Endothelial cell of umbilical vein (primary cell): ENCODE measurements around the gene ABAT. TPM values are rescaled to one million over a fixed set of nuclear protein-coding genes. Genes with fewer than 3 reads are reported as not detected.

ENCODE experiments used
- BruUV-seq: library from RNA; stranded (reverse); fragments of 400-500 nt; replicated peaks from 2 replicates; lab custom pipeline; 2021; lab: Mats Ljungman, UMichigan
- CTCF ChIA-PET: fragments of 300-600, 350-600 bp; sonication (Branson Sonifier 250); formaldehyde crosslinking; loops from one replicate; lab custom pipeline; 2021; ENCODE audit warnings: antibody characterized with exemption, inconsistent platforms; lab: Charles Lee
- POLR2A ChIA-PET: fragments of 300-600, 350-600 bp; sonication (Branson Sonifier 250); formaldehyde crosslinking; loops from one replicate; lab custom pipeline; 2021; ENCODE audit warnings: antibody characterized with exemption, inconsistent platforms; lab: Charles Lee
- DNase-seq: peaks from one replicate; pipeline ENCODE4 v3.0.0-alpha.2; 2011; ENCODE audit warnings: low read depth, low spot score
- FAIRE-seq: peaks from 2 replicates; lab custom pipeline; 2011; peaks lifted over from hg19 to GRCh38; lab: Jason Lieb, UNC
- H2AFZ ChIP-seq: 2 replicates; pipeline ENCODE4 v1.6.0; 2012; ENCODE audit warnings: low read depth, low read length, control low read depth, inconsistent platforms
- H3K27ac ChIP-seq: 2 replicates; pipeline ENCODE4 v1.5.1; 2011; ENCODE audit warnings: low read depth, mild to moderate bottlenecking, control low read depth, low read length, moderate library complexity; ENCODE audit not compliant: insufficient read depth
- H3K27me3 ChIP-seq, 2 experiments: 2 replicates each; pipeline versions ENCODE4 v1.6.0 to v1.6.1; 2011; ENCODE audit warnings: low read length in 2 of 2, mixed read lengths in 1 of 2; ENCODE audit not compliant: control insufficient read depth in 2 of 2, insufficient read depth in 2 of 2
- H3K36me3 ChIP-seq, 2 experiments: 2 replicates in 1 of 2; 3 replicates in 1 of 2; pipeline ENCODE4 v1.5.1; 2011; ENCODE audit warnings: low read length in 2 of 2, mild to moderate bottlenecking in 1 of 2, moderate library complexity in 1 of 2; ENCODE audit not compliant: control insufficient read depth in 2 of 2, insufficient read depth in 2 of 2; ENCODE audit errors: extremely low read depth in 1 of 2
- H3K4me1 ChIP-seq: 3 replicates; pipeline ENCODE4 v1.5.1; 2011; ENCODE audit warnings: mild to moderate bottlenecking, low read length; ENCODE audit not compliant: control insufficient read depth, insufficient read depth; ENCODE audit errors: extremely low read depth
- H3K4me2 ChIP-seq: 2 replicates; pipeline ENCODE4 v1.6.1; 2011; ENCODE audit warnings: low read length, control low read depth, mixed read lengths; ENCODE audit not compliant: insufficient read depth
- H3K4me3 ChIP-seq, 3 experiments: fragments of 200-600 bp in 1 of 3; sonication (generic), shearing (Covaris generic) in 1 of 3; replicated peaks in 1 of 3; 2 replicates each; pipeline ENCODE4 v1.5.1; 2011 to 2016; ENCODE audit warnings: control low read depth in 3 of 3, low read length in 3 of 3, mild to moderate bottlenecking in 2 of 3, inconsistent platforms in 1 of 3, low read depth in 1 of 3, moderate library complexity in 1 of 3; ENCODE audit not compliant: insufficient read depth in 1 of 3
- H3K79me2 ChIP-seq: 2 replicates; pipeline ENCODE4 v1.6.0; 2012; ENCODE audit warnings: low read length, inconsistent platforms; ENCODE audit not compliant: control insufficient read depth, insufficient read depth
- H3K9ac ChIP-seq: replicated peaks from 2 replicates; pipeline ENCODE3; 2011; ENCODE audit warnings: low read length, control low read depth; ENCODE audit not compliant: insufficient read depth; ENCODE audit errors: extremely low read depth
- H3K9me1 ChIP-seq: replicated peaks from 3 replicates; pipeline ENCODE4 v1.6.0; 2011; ENCODE audit warnings: mild to moderate bottlenecking, low read length; ENCODE audit not compliant: control insufficient read depth, insufficient read depth; ENCODE audit errors: extremely low read depth
- H3K9me3 ChIP-seq: replicated peaks from 2 replicates; pipeline ENCODE4 v1.5.1; 2012; ENCODE audit warnings: low read length, inconsistent platforms; ENCODE audit not compliant: control insufficient read depth, insufficient read depth
- H4K20me1 ChIP-seq: replicated peaks from 2 replicates; pipeline ENCODE3; 2011; ENCODE audit warnings: mild to moderate bottlenecking, low read length; ENCODE audit not compliant: control insufficient read depth, insufficient read depth; ENCODE audit errors: extremely low read depth
- EZH2 ChIP-seq: IDR thresholded peaks from 2 replicates; pipeline ENCODE4 v1.6.1; 2012; ENCODE audit warnings: borderline replicate concordance, low read depth, mild to moderate bottlenecking, moderate library complexity, low read length, inconsistent platforms; ENCODE audit not compliant: severe bottlenecking
- FOS ChIP-seq: IDR thresholded peaks from 2 replicates; pipeline ENCODE4 v1.6.1; 2011; ENCODE audit warnings: mild to moderate bottlenecking, low read length, moderate library complexity, borderline replicate concordance; ENCODE audit not compliant: insufficient read depth
- GATA2 ChIP-seq: IDR thresholded peaks from 2 replicates; pipeline ENCODE4 v1.7.0; 2011; ENCODE audit warnings: low read depth, mild to moderate bottlenecking, moderate library complexity, mixed read lengths, low read length; ENCODE audit not compliant: insufficient read length, insufficient read depth
- JUN ChIP-seq: IDR thresholded peaks from 2 replicates; pipeline ENCODE4 v1.6.1; 2011; ENCODE audit warnings: borderline replicate concordance, low read depth; ENCODE audit not compliant: insufficient read length, insufficient read depth
- MYC ChIP-seq: IDR thresholded peaks from one replicate; pipeline ENCODE4 v1.6.1; 2011; ENCODE audit warnings: mild to moderate bottlenecking, low read depth, low read length
- POLR2A ChIP-seq: IDR thresholded peaks from 2 replicates; pipeline ENCODE4 v1.6.1; 2012; ENCODE audit warnings: low read depth, mild to moderate bottlenecking, control low read depth, low read length
- POLR2AphosphoS5 ChIP-seq: IDR thresholded peaks from 2 replicates; pipeline ENCODE4 v1.6.1; 2012; ENCODE audit warnings: low read depth, mild to moderate bottlenecking, control low read depth, low read length, moderate library complexity; ENCODE audit not compliant: insufficient read depth
- dilution Hi-C: fragments of 300-500 bp; cut with MboI; formaldehyde crosslinking; loops from one replicate; pipeline ENCODE4 v1.15.0; 2019; ENCODE audit warnings: low sequenced_read_pairs; ENCODE audit not compliant: extremely low pct_ligation_motif_present
- intact Hi-C: fragments of 100-400 bp; cut with micrococcal nuclease; formaldehyde crosslinking; loops from one replicate; pipeline ENCODE4 v1.10.0; 2022
- polyA plus RNA-seq, 4 experiments: library from polyadenylated mRNA; depleted of rRNA in 3 of 4; stranded (reverse) in 3 of 4; unstranded in 1 of 4; fragments of >200 nt; gene quantifications; 2 replicates each; pipeline versions ENCODE4 v1.2.1 to v1.2.3, GENCODE V29; 2011 to 2012; ENCODE audit warnings: missing spikeins in 1 of 4
- total RNA-seq: library from RNA; stranded (reverse); gene quantifications from 2 replicates; pipeline ENCODE4 v1.2.3, GENCODE V29; 2021
- TF ChIP-seq, protein P1 (sequence below), 2 donors: IDR thresholded peaks; 1 replicate in 1 of 2; 2 replicates in 1 of 2; pipeline ENCODE4 v1.5.1; 2011; ENCODE audit warnings: low read length in 2 of 2, mild to moderate bottlenecking in 2 of 2, moderate library complexity in 2 of 2, control low read depth in 1 of 2, inconsistent platforms in 1 of 2, low read depth in 1 of 2; ENCODE audit not compliant: insufficient read depth in 1 of 2; ENCODE audit errors: extremely low read depth in 1 of 2
- TF ChIP-seq, protein P2 (sequence below): IDR thresholded peaks from 2 replicates; pipeline ENCODE4 v1.6.1; 2011; ENCODE audit not compliant: insufficient read depth, insufficient read length

The ABAT gene
- total and polyA plus RNA-seq, 2 donors (not counting 3 experiments of a cell fraction or from before 2014, with no cell fraction given): 1.3 to 1.4 TPM

DNA sequence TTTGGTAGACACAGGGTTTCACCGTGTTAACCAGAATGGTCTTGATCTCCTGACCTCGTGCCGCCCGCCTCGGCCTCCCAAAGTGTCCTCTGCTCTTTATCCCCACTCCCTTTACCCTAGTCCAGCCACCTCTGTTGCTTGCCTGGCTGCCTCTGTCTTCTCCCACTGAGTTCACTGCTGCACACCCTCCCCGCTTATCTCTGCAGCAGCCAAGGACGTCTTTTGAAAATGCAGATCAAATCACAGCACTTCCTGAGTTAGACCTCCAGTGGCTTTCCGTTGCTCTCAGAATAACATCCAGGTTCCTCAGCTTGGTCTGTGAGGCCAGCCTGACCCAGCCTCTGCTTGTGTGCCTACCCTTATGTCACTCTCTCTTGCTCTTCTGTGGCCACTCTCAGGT lies 47.5 kb upstream of the ABAT start:
- ChIA-PET POLR2A (no interaction called here), CTCF (interaction anchor here (1.2 to 1.5 kb wide), 2 partner anchors 508 to 1888 kb away, joined by 3 read pairs; no protein-coding TSS in a partner anchor)
- Histone ChIP-seq H3K4me3 (no peak overlapping the region), H3K79me2 (peaks cover 20% of the 10 kb centered on the region), H3K27ac (no peak overlapping the region), H3K9ac (no peak overlapping the region), H3K9me1 (no peaks in the 10 kb centered on the region), H3K36me3 (peaks cover 21 to 46% of the 10 kb centered on the region in 2 experiments), H3K4me1 (peaks cover 8% of the 10 kb centered on the region), H2AFZ (no peak overlapping the region), H3K27me3 (no peaks in the 10 kb centered on the region), H4K20me1 (no peaks in the 10 kb centered on the region), H3K4me2 (no peak overlapping the region), H3K9me3 (no peaks in the 10 kb centered on the region)
- BruUV-seq: no TSS peak
- DNase-seq (no peak), FAIRE-seq (no peak)
- TF ChIP-seq FOS: no peak
- TF ChIP-seq JUN: no peak
- TF ChIP-seq, protein P1, sequence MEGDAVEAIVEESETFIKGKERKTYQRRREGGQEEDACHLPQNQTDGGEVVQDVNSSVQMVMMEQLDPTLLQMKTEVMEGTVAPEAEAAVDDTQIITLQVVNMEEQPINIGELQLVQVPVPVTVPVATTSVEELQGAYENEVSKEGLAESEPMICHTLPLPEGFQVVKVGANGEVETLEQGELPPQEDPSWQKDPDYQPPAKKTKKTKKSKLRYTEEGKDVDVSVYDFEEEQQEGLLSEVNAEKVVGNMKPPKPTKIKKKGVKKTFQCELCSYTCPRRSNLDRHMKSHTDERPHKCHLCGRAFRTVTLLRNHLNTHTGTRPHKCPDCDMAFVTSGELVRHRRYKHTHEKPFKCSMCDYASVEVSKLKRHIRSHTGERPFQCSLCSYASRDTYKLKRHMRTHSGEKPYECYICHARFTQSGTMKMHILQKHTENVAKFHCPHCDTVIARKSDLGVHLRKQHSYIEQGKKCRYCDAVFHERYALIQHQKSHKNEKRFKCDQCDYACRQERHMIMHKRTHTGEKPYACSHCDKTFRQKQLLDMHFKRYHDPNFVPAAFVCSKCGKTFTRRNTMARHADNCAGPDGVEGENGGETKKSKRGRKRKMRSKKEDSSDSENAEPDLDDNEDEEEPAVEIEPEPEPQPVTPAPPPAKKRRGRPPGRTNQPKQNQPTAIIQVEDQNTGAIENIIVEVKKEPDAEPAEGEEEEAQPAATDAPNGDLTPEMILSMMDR (IDR thresholded peaks at IDR 0.05; ENCODE audit: extremely low read depth in 1 of 2, insufficient read depth in 1 of 2, low read depth in 1 of 2, low read length in 2 of 2): no peak
- dilution Hi-C loops (no loop called here), intact Hi-C loops (no loop called here)

DNA sequence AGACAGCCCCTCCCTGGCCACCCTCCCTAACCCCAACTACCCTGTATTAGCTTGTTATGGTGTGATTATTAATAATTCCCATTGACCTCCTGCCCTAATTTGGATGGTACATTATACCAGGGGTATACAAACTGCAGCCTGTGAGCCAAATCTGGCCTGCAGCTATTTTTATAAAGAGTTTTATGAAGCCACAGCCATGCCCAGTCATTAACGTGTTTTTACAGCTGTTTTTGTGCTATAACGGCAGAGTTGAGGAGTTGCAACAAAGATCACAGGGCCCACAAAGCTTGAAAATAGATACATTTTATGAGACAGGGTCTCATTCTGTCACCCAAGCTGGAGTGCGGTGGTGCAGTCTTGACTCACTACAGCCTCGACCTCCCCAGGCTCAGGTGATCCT lies 47.0 kb upstream of the ABAT start:
- DNase-seq: no peak
- Histone ChIP-seq H3K27me3 (no peaks in the 10 kb centered on the region), H3K9me1 (no peaks in the 10 kb centered on the region), H3K36me3 (peaks cover 21 to 47% of the 10 kb centered on the region in 2 experiments), H3K9ac (no peak overlapping the region), H2AFZ (no peak overlapping the region), H3K4me3 (no peak overlapping the region), H3K27ac (no peak overlapping the region), H3K4me2 (no peak overlapping the region), H3K79me2 (peaks cover 15% of the 10 kb centered on the region), H3K9me3 (no peaks in the 10 kb centered on the region), H3K4me1 (peaks cover 5% of the 10 kb centered on the region), H4K20me1 (no peaks in the 10 kb centered on the region)
- FAIRE-seq: no peak
- no TSS peak for BruUV-seq
- CTCF ChIA-PET: interaction anchor here (1.2 to 1.5 kb wide), 2 partner anchors 507 to 1888 kb away, joined by 3 read pairs; no protein-coding TSS in a partner anchor
- dilution Hi-C loops: no loop called here
- POLR2A ChIA-PET: no interaction called here
- TF ChIP-seq FOS (no peak), EZH2 (no peak), POLR2A (no peak), JUN (no peak), MYC (no peak), POLR2AphosphoS5 (no peak), GATA2 (no peak)
- TF ChIP-seq, protein P2, sequence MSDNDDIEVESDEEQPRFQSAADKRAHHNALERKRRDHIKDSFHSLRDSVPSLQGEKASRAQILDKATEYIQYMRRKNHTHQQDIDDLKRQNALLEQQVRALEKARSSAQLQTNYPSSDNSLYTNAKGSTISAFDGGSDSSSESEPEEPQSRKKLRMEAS: no peak
- TF ChIP-seq, protein P1 (IDR thresholded peaks at IDR 0.05; ENCODE audit: extremely low read depth in 1 of 2, insufficient read depth in 1 of 2, low read depth in 1 of 2, low read length in 2 of 2): no peak
- intact Hi-C loops: no loop called here
